HepG2 (cell line): ENCODE measurements around the gene GPD1. TPM values are rescaled to one million over a fixed set of nuclear protein-coding genes. Genes with fewer than 3 reads are reported as not detected.

ENCODE experiments used
- AKAP8 ChIP-seq: sonication (generic); formaldehyde crosslinking; IDR thresholded peaks from 2 replicates; pipeline ENCODE4 v1.5.1; 2020; ENCODE audit warnings: mild to moderate bottlenecking, missing genetic modification reagents
- HOXD1 ChIP-seq: sonication (generic); formaldehyde crosslinking; IDR thresholded peaks from 2 replicates; pipeline ENCODE4 v1.5.0; 2020; ENCODE audit warnings: missing genetic modification reagents
- KDM5A ChIP-seq: fragments of 200-600 bp; sonication (generic); IDR thresholded peaks from 2 replicates; pipeline ENCODE4 v1.7.0; 2018; ENCODE audit warnings: antibody characterized with exemption, mild to moderate bottlenecking, low read length, borderline replicate concordance
- KLF16 ChIP-seq, 2 experiments: sonication (generic) in 1 of 2; formaldehyde crosslinking in 1 of 2; IDR thresholded peaks; 2 replicates each; pipeline versions ENCODE4 v1.6.1 to v1.8.0; 2016 to 2023; ENCODE audit warnings: missing genetic modification reagents in 2 of 2, missing compliant biosample characterization in 1 of 2
- KLF6 ChIP-seq: IDR thresholded peaks from 2 replicates; pipeline ENCODE4 v1.8.0; 2016; ENCODE audit warnings: missing biosample characterization, missing genetic modification reagents
- MTF2 ChIP-seq: sonication (generic); formaldehyde crosslinking; IDR thresholded peaks from 2 replicates; pipeline ENCODE4 v1.5.0; 2020; ENCODE audit warnings: missing genetic modification reagents, borderline replicate concordance
- POLR2A ChIP-seq, 2 experiments: IDR thresholded peaks; 2 replicates each; pipeline ENCODE4 v1.6.1; 2011; ENCODE audit warnings: low read depth in 2 of 2, low read length in 2 of 2, mild to moderate bottlenecking in 1 of 2, moderate library complexity in 1 of 2; ENCODE audit not compliant: insufficient read depth in 1 of 2
- SALL1 ChIP-seq: sonication (generic); formaldehyde crosslinking; IDR thresholded peaks from 2 replicates; pipeline ENCODE4 v1.8.0; 2022; ENCODE audit warnings: mild to moderate bottlenecking, missing genetic modification reagents
- SIN3A ChIP-seq: IDR thresholded peaks from 2 replicates; pipeline ENCODE4 v1.6.1; 2011; ENCODE audit warnings: low read depth, mild to moderate bottlenecking, control low read depth, low read length, borderline replicate concordance
- SPEN ChIP-seq: sonication (generic); formaldehyde crosslinking; IDR thresholded peaks from 2 replicates; pipeline ENCODE4 v1.5.1; 2020; ENCODE audit warnings: low read depth, mild to moderate bottlenecking, missing genetic modification reagents
- STAG1 ChIP-seq: sonication (generic); formaldehyde crosslinking; IDR thresholded peaks from 2 replicates; pipeline ENCODE4 v1.4.0; 2020; ENCODE audit warnings: missing genetic modification reagents
- SYNCRIP ChIP-seq: fragments of 200-400 bp; formaldehyde crosslinking; IDR thresholded peaks from 2 replicates; pipeline ENCODE4 v1.6.1; 2018; ENCODE audit warnings: mild to moderate bottlenecking, low read depth, low read length; ENCODE audit not compliant: insufficient read depth
- TSC22D2 ChIP-seq: sonication (generic); formaldehyde crosslinking; IDR thresholded peaks from 2 replicates; pipeline ENCODE4 v1.5.1; 2020; ENCODE audit warnings: missing genetic modification reagents, mild to moderate bottlenecking, borderline replicate concordance
- YEATS4 ChIP-seq: sonication (generic); formaldehyde crosslinking; IDR thresholded peaks from 2 replicates; pipeline ENCODE4 v1.4.0; 2020; ENCODE audit warnings: missing genetic modification reagents, borderline replicate concordance
- ZNF12 ChIP-seq: sonication (generic); formaldehyde crosslinking; IDR thresholded peaks from 2 replicates; pipeline ENCODE4 v1.5.0; 2020; ENCODE audit warnings: missing genetic modification reagents
- ZNF17 ChIP-seq: sonication (generic); formaldehyde crosslinking; IDR thresholded peaks from 2 replicates; pipeline ENCODE4 v1.5.0; 2020; ENCODE audit warnings: mild to moderate bottlenecking, missing genetic modification reagents
- ZNF230 ChIP-seq: sonication (generic); formaldehyde crosslinking; IDR thresholded peaks from 2 replicates; pipeline ENCODE4 v1.4.0; 2020; ENCODE audit warnings: mild to moderate bottlenecking, missing genetic modification reagents
- ZNF232 ChIP-seq: sonication (generic); formaldehyde crosslinking; IDR thresholded peaks from 2 replicates; pipeline ENCODE4 v1.4.0; 2020; ENCODE audit warnings: missing genetic modification reagents, borderline replicate concordance
- ZNF296 ChIP-seq: sonication (generic); formaldehyde crosslinking; conservative IDR thresholded peaks from 2 replicates; pipeline ENCODE4 v1.5.0; 2020; ENCODE audit warnings: mild to moderate bottlenecking, missing genetic modification reagents
- ZNF775 ChIP-seq: sonication (generic); formaldehyde crosslinking; IDR thresholded peaks from 2 replicates; pipeline ENCODE4 v1.4.0; 2020; ENCODE audit warnings: missing genetic modification reagents, mild to moderate bottlenecking, moderate library complexity, borderline replicate concordance
- polyA plus RNA-seq, 8 experiments: library from polyadenylated mRNA; depleted of rRNA in 3 of 8; stranded (reverse) in 7 of 8; unstranded in 1 of 8; fragments of >200 nt; fragmentation: Illumina TruSeq in 4 of 8; extraction: Trizol in 4 of 8; gene quantifications; 2 replicates each; pipeline versions ENCODE4 v1.2.1 to v1.2.3, GENCODE V29; 2011 to 2016; ENCODE audit warnings: low read depth in 4 of 8, missing spikeins in 1 of 8, mixed read lengths in 1 of 8; ENCODE audit not compliant: insufficient read depth in 1 of 8
- total RNA-seq, 5 experiments: library from RNA; depleted of rRNA; stranded (reverse); fragments of >200 nt; fragmentation: Illumina TruSeq; extraction: Trizol; gene quantifications; 2 replicates each; pipeline ENCODE4 v1.2.3, GENCODE V29; 2016; ENCODE audit warnings: low read depth in 1 of 5
- TF ChIP-seq, protein P1 (sequence below): sonication (generic); formaldehyde crosslinking; IDR thresholded peaks from 2 replicates; pipeline ENCODE4 v1.9.0; 2022; ENCODE audit warnings: missing genetic modification reagents, mild to moderate bottlenecking, borderline replicate concordance
- TF ChIP-seq, protein P2 (sequence below): sonication (generic); formaldehyde crosslinking; IDR thresholded peaks from 2 replicates; pipeline ENCODE4 v1.4.0; 2020; ENCODE audit warnings: missing genetic modification reagents
- TF ChIP-seq, protein P3 (sequence below): sonication (generic); formaldehyde crosslinking; IDR thresholded peaks from 2 replicates; pipeline ENCODE4 v1.4.0; 2020; ENCODE audit warnings: missing genetic modification reagents, low read depth, mild to moderate bottlenecking, borderline replicate concordance
- TF ChIP-seq, protein P4 (sequence below): sonication (generic); formaldehyde crosslinking; IDR thresholded peaks from 2 replicates; pipeline ENCODE4 v1.4.0; 2020; ENCODE audit warnings: missing genetic modification reagents, borderline replicate concordance

Gene GPD1
- total and polyA plus RNA-seq, 2 of the 13 experiments (the other 11 are each of a cell fraction or from before 2014, with no cell fraction given): 3.7 to 30.6 TPM

DNA sequence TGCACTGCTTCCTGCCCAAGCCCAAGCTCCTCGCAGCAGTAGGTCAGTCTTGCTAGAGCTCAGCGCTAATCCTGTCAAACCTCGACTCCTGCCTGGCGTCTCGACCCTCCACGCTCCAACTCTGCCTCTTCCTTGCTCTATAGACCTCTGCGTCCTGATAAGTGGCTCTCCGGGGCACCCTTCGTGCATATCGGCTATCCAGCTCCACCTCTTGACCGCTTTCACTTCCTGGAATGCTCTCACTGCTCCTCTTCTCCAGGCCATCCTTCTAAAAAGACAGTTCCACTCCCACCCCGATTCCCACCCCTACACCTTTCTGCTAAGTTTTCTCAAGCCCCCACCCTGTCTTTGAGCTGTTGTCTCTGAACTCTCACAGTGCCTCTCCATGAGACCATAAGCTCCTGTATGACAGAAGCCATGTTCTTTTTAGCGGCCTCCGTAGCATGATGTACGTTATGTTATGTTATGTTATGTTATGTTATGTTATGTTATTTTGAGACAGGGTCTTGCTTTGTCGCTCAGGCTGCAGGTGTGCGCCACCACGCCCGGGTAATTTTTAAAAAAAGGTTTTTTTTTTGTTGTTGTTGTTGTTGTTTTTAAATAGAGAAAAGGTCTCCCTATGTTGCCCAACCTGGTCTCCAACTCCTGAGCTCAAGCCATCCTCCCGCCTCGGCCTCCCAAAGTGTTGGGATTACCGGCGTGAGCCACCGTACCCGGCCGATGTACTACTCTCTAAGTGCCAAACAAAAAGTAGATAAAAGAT lies 8.8 kb downstream of the GPD1 start (continued):
- TF ChIP-seq SYNCRIP (no peak), SPEN (CRISPR knock-in tag) (0 out of 2 replicates have a peak, but pooled peaks have one; percentile 1), POLR2A (IDR thresholded peaks at IDR 0.05; ENCODE audit: insufficient read depth in 1 of 2, low read depth in 2 of 2, low read length in 2 of 2) (peak in 1 of 2 experiments; percentile 3; a peak in 1 of 4 replicates), HOXD1 (0 out of 2 replicates have a peak, but pooled peaks have one; percentile 41), STAG1 (CRISPR knock-in tag) (peak; percentile 33), AKAP8 (CRISPR knock-in tag) (no peak), MTF2 (CRISPR knock-in tag) (no peak), SALL1 (CRISPR knock-in tag) (no peak), YEATS4 (CRISPR knock-in tag) (no peak), KDM5A (no peak), ZNF17 (CRISPR knock-in tag) (no peak), ZNF230 (CRISPR knock-in tag) (no peak), ZNF296 (0 out of 2 replicates have a peak, but pooled peaks have one; percentile 58), SIN3A (0 out of 2 replicates have a peak, but pooled peaks have one; percentile 45), ZNF12 (CRISPR knock-in tag) (0 out of 2 replicates have a peak, but pooled peaks have one; percentile 9), KLF16 (CRISPR knock-in tag; IDR thresholded peaks at IDR 0.05) (no peak), TSC22D2 (CRISPR knock-in tag) (0 out of 2 replicates have a peak, but pooled peaks have one; percentile 4), KLF6 (CRISPR knock-in tag) (peak; percentile 53; the same call in 1 of the 2 replicates), ZNF775 (CRISPR knock-in tag) (no peak), ZNF232 (no peak)
- TF ChIP-seq, protein P1, sequence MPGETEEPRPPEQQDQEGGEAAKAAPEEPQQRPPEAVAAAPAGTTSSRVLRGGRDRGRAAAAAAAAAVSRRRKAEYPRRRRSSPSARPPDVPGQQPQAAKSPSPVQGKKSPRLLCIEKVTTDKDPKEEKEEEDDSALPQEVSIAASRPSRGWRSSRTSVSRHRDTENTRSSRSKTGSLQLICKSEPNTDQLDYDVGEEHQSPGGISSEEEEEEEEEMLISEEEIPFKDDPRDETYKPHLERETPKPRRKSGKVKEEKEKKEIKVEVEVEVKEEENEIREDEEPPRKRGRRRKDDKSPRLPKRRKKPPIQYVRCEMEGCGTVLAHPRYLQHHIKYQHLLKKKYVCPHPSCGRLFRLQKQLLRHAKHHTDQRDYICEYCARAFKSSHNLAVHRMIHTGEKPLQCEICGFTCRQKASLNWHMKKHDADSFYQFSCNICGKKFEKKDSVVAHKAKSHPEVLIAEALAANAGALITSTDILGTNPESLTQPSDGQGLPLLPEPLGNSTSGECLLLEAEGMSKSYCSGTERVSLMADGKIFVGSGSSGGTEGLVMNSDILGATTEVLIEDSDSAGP (CRISPR knock-in tag): peak; percentile 76; the same call in 1 of the 2 replicates
- TF ChIP-seq, protein P2, sequence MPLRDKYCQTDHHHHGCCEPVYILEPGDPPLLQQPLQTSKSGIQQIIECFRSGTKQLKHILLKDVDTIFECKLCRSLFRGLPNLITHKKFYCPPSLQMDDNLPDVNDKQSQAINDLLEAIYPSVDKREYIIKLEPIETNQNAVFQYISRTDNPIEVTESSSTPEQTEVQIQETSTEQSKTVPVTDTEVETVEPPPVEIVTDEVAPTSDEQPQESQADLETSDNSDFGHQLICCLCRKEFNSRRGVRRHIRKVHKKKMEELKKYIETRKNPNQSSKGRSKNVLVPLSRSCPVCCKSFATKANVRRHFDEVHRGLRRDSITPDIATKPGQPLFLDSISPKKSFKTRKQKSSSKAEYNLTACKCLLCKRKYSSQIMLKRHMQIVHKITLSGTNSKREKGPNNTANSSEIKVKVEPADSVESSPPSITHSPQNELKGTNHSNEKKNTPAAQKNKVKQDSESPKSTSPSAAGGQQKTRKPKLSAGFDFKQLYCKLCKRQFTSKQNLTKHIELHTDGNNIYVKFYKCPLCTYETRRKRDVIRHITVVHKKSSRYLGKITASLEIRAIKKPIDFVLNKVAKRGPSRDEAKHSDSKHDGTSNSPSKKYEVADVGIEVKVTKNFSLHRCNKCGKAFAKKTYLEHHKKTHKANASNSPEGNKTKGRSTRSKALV: 0 out of 2 replicates have a peak, but pooled peaks have one; percentile 54
- TF ChIP-seq, protein P3, sequence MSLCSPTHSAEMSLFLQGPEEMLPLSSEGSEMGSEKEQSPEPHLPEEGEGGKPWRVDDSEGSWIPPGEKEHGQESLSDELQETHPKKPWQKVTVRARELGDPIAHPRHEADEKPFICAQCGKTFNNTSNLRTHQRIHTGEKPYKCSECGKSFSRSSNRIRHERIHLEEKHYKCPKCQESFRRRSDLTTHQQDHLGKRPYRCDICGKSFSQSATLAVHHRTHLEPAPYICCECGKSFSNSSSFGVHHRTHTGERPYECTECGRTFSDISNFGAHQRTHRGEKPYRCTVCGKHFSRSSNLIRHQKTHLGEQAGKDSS (CRISPR knock-in tag): no peak
- TF ChIP-seq, protein P4, sequence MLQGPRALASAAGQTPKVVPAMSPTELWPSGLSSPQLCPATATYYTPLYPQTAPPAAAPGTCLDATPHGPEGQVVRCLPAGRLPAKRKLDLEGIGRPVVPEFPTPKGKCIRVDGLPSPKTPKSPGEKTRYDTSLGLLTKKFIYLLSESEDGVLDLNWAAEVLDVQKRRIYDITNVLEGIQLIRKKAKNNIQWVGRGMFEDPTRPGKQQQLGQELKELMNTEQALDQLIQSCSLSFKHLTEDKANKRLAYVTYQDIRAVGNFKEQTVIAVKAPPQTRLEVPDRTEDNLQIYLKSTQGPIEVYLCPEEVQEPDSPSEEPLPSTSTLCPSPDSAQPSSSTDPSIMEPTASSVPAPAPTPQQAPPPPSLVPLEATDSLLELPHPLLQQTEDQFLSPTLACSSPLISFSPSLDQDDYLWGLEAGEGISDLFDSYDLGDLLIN (CRISPR knock-in tag): 0 out of 2 replicates have a peak, but pooled peaks have one; percentile 72
